IMR-90 (cell line): Measurements from ENCODE around the gene ABCA2. TPM values are rescaled to one million over a fixed set of nuclear protein-coding genes. Genes with fewer than 3 reads are reported as not detected.

Experiments
- CTCF ChIP-seq: conservative IDR thresholded peaks from 2 replicates; pipeline ENCODE4 v1.5.1; 2012; ENCODE audit warnings: mild to moderate bottlenecking, low read depth, low read length, improper control_type of control experiment
- polyA plus RNA-seq, 3 experiments: library from polyadenylated mRNA; depleted of rRNA; stranded (reverse); fragments of >200 nt; gene quantifications; 2 replicates each; pipeline ENCODE4 v1.2.3, GENCODE V29; 2012; ENCODE audit warnings: low replicate concordance in 1 of 3
- total RNA-seq: library from RNA; depleted of rRNA; stranded (reverse); fragments of >200 nt; gene quantifications from 2 replicates; pipeline ENCODE4 v1.2.3, GENCODE V29; 2012

ABCA2 gene
- total and polyA plus RNA-seq, 2 of the 4 experiments (the other 2 are of a cell fraction) = 3.8 to 46.0 TPM

- no peak for TF ChIP-seq CTCF
These were observed 35.1 kb downstream of the ABCA2 start (continued) for GRCh38 chr9:136992819-136993369.
